ENCODE results near the gene CDH23.

Gene CDH23

DNA sequence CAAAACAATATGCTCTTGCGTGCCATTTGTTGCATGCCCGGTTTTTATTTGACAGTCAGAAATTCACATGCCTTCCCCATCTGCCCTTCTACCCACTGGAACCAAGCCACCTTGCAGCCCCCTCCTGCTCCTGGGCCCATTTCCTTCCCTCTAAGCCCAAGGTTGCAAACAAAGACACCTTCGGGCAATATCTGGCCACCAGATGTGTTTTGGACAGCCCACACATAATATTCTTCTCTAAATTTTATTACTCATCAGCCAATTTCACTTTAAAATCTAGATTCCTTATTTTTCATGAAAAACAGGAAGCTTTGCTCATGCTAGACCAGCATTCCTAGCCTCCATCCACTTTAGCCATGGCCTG, 341.1 kb downstream of the CDH23 start:
- no peak for DNase-seq

GRCh38 chr10:71739358-71739900, 342.7 kb downstream of the CDH23 start:
- DNase-seq, result no peak

- DNase-seq, result no peak
These were observed 343.4 kb downstream of the CDH23 start for GRCh38 chr10:71740069-71740653.

- no peak for DNase-seq
These were observed 344.3 kb downstream of the CDH23 start for GRCh38 chr10:71741029-71741428.

- DNase-seq, result no peak
These were observed 345.0 kb downstream of the CDH23 start for GRCh38 chr10:71741671-71742070.

- no peak for DNase-seq
These were observed 345.8 kb downstream of the CDH23 start for GRCh38 chr10:71742301-71743088.

- no peak for DNase-seq
These were observed 346.5 kb downstream of the CDH23 start for GRCh38 chr10:71743089-71743838.

- DNase-seq, result no peak
These were observed 347.1 kb downstream of the CDH23 start for GRCh38 chr10:71743866-71744265.

GRCh38 chr10:71744897-71745663, 348.4 kb downstream of the CDH23 start:
- no peak for DNase-seq

GRCh38 chr10:71745664-71746250, 349.0 kb downstream of the CDH23 start:
- no peak for DNase-seq

DNA sequence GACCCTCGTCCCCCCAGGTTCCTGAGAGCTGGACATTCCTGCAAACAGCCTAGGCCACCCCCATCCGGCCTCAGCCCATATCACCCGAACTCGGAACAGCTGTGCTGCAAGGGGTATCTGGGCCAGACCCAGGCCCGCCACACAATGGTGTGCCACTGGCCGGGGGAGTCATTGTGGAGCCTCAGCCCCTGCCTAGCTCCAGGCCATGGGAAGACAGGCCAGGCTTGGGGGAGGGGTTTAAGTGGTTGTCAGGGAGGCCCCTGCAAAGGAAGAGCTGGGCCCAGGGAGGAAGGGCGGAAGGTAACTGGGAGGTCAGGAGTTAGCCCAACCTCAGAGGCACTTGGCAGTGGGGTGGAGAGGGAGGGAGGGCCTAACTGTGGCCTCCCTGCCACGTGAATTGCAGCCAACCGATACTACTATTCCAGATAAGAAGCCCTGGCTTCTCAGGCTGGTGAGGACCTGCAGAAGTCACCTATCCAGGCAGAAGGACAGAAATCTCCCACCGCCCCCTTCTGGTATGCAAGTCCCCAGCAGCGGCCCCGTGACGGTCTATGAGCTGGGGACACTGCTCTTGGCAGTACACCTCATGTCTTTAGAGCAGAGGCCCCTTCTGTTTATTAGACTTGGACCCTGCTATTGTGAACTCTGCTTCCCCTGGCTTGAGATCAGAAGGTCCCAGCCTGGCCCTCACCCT, 349.8 kb downstream of the CDH23 start:
- no peak for DNase-seq

DNA sequence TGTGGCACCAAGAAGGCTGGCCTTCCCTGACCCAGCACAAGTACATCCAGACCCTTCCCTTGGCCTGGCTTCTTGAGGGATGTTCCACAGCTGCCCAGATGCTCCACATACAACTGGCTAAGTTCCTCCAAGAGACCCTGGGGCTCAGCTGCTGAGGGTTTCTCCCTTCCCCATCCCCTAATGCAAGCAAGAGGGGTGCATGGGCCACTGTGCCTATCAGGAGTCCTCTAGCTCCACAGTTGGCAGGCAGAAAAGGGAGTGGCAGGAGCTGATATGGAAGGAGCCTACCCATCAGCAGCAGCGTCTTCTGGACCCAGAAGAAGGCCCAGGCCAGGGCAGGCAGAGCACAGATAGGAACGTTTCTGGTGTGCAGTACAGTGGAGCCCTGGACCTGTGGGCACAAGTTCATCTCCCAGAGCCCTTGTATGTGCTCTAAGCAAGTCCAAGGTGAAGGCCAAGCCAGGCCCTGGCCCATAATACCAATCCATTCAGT, 350.4 kb downstream of the CDH23 start:
- no peak for DNase-seq

GRCh38 chr10:71747551-71748523, 351.1 kb downstream of the CDH23 start:
- DNase-seq, result no peak

GRCh38 chr10:71748671-71749191, 352.0 kb downstream of the CDH23 start:
- no peak for DNase-seq

GRCh38 chr10:71749396-71749795, 352.7 kb downstream of the CDH23 start:
- no peak for DNase-seq

DNA sequence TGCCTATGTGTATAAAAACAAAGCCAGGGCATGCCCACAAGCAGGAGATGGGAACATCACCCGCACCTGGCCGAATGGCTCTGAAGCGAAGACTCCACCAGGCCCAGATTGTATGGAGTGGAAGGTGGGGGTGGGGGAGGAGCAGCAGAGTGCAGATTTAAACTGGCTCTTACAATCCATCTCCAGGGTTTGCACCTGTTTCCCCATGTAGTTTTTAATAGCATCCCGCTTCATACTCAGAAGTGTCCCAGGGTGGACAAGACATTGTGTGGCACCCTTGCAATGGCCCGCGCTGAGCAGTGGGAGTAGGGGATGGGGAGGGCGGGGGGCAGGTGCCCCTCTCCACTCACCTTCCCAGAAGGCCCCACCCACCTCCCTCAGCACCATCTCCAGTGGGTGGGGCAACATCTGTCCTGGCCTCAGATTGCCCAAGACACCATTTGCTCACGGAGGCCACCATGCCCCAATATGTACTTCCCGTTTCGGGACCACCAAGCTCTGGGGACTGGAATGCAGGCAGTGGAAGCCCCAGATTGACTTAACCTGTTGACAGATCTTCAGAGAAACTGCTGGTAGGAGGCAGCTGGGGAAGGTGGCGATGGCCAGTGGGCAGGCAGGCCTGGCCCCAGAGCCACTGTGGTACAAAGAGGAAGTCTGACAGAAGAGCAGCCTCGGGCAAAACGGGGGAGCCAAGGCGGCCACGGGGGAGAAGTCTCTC, 353.6 kb downstream of the CDH23 start:
- DNase-seq, result no peak

DNA sequence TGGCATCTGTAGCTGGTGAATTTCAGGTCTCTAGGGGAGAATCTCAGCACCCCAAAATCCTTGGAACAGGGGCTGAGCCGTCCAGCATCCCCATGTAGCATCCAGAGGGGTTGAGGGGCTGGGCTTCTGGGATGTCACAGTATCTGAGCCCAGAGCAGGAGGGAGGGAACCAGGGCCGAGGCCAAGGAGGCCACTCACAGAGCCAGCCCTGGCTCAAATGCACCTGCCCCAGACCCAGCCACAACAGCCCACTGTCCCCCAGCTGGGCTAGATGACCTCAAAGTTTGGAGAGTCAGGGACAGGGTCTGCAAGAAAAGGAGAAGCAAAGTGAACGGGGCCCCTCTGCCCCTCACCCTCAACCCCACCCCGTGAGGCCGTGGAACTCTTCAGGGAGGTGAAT, 354.3 kb downstream of the CDH23 start:
- DNase-seq, result no peak

GRCh38 chr10:71751515-71752224, 354.9 kb downstream of the CDH23 start:
- no peak for DNase-seq
